ENCODE data around the gene MLF1. TPM values are rescaled to one million over a fixed set of nuclear protein-coding genes. Genes with fewer than 3 reads are reported as not detected.

Gene MLF1
- total RNA-seq, 3 donors from 2014 or later = 8.8 to 10.2 (median 9.6) TPM

- intact Hi-C loops (cut with DNase I; ENCODE audit: low total_unique reads) = no loop called here
- no peak overlapping the region for H3K4me3 ChIP-seq
- no peaks in the 10 kb centered on the region for H3K9me3 ChIP-seq
- no peak for DNase-seq (ENCODE audit: low spot score in 2 of 2)
- no peaks in the 10 kb centered on the region for H3K27me3 ChIP-seq
- no peaks in the 10 kb centered on the region for H3K4me1 ChIP-seq
- no peaks in the 10 kb centered on the region for H3K36me3 ChIP-seq
- TF ChIP-seq CTCF (IDR thresholded peaks at IDR 0.05) (no peak), POLR2A (IDR thresholded peaks at IDR 0.05) (no peak), POLR2AphosphoS5 (IDR thresholded peaks at IDR 0.05) (no peak)
- H3K27ac ChIP-seq = no peak overlapping the region
These were observed 2.7 kb downstream of the MLF1 start for GRCh38 chr3:158573714-158574113.

- TF ChIP-seq POLR2A (IDR thresholded peaks at IDR 0.05) (no peak), CTCF (IDR thresholded peaks at IDR 0.05) (no peak), POLR2AphosphoS5 (IDR thresholded peaks at IDR 0.05) (no peak)
- no peak overlapping the region for H3K4me3 ChIP-seq
- intact Hi-C loops (cut with DNase I; ENCODE audit: low total_unique reads) = no loop called here
- no peak for DNase-seq (ENCODE audit: low spot score in 2 of 2)
- H3K9me3 ChIP-seq = no peaks in the 10 kb centered on the region
- H3K36me3 ChIP-seq = no peaks in the 10 kb centered on the region
- no peak overlapping the region for H3K27ac ChIP-seq
- H3K27me3 ChIP-seq = no peaks in the 10 kb centered on the region
- no peaks in the 10 kb centered on the region for H3K4me1 ChIP-seq
These were observed 3.7 kb downstream of the MLF1 start for GRCh38 chr3:158574646-158575045.

- no peak for DNase-seq (ENCODE audit: low spot score in 2 of 2)
- TF ChIP-seq POLR2AphosphoS5 (IDR thresholded peaks at IDR 0.05) = no peak
- TF ChIP-seq CTCF (IDR thresholded peaks at IDR 0.05) = no peak
- TF ChIP-seq POLR2A (IDR thresholded peaks at IDR 0.05) = no peak
- Histone ChIP-seq H3K27me3 (no peaks in the 10 kb centered on the region), H3K9me3 (no peaks in the 10 kb centered on the region), H3K36me3 (no peaks in the 10 kb centered on the region), H3K4me1 (no peaks in the 10 kb centered on the region), H3K27ac (no peak overlapping the region), H3K4me3 (no peak overlapping the region)
- intact Hi-C loops (cut with DNase I; ENCODE audit: low total_unique reads) = no loop called here
These were observed 19.2 kb downstream of the MLF1 start for GRCh38 chr3:158590223-158590622.

GRCh38 chr3:158600787-158601186 lies 29.8 kb downstream of the MLF1 start:
- no peak overlapping the region for H3K27ac ChIP-seq
- H3K4me1 ChIP-seq = no peaks in the 10 kb centered on the region
- no peaks in the 10 kb centered on the region for H3K27me3 ChIP-seq
- H3K36me3 ChIP-seq = no peaks in the 10 kb centered on the region
- no peak for DNase-seq (ENCODE audit: low spot score in 2 of 2)
- no peaks in the 10 kb centered on the region for H3K9me3 ChIP-seq
- TF ChIP-seq CTCF (IDR thresholded peaks at IDR 0.05) (no peak), POLR2A (IDR thresholded peaks at IDR 0.05) (no peak), POLR2AphosphoS5 (IDR thresholded peaks at IDR 0.05) (no peak)
- intact Hi-C loops (cut with DNase I; ENCODE audit: low total_unique reads) = no loop called here
- H3K4me3 ChIP-seq = no peak overlapping the region

GRCh38 chr3:158602227-158602626 lies 31.2 kb downstream of the MLF1 start:
- no peaks in the 10 kb centered on the region for H3K27me3 ChIP-seq
- H3K27ac ChIP-seq = no peak overlapping the region
- no peak for TF ChIP-seq CTCF (IDR thresholded peaks at IDR 0.05)
- TF ChIP-seq POLR2AphosphoS5 (IDR thresholded peaks at IDR 0.05) = no peak
- no peak for TF ChIP-seq POLR2A (IDR thresholded peaks at IDR 0.05)
- intact Hi-C loops (cut with DNase I; ENCODE audit: low total_unique reads) = no loop called here
- H3K4me3 ChIP-seq = no peak overlapping the region
- H3K9me3 ChIP-seq = no peaks in the 10 kb centered on the region
- H3K4me1 ChIP-seq = no peaks in the 10 kb centered on the region
- no peaks in the 10 kb centered on the region for H3K36me3 ChIP-seq
- no peak for DNase-seq (ENCODE audit: low spot score in 2 of 2)
